ENCODE results near the gene MAD1L1.

The MAD1L1 gene

GRCh38 chr7:2055956-2056355, 176.8 kb downstream of the MAD1L1 start:
- in situ Hi-C loops (cut with HindIII; ENCODE audit: low sequenced_read_pairs), result no loop called here
- H3K4me3 ChIP-seq (ENCODE audit: low read depth, low read length), result no peak overlapping the region
- no peak for TF ChIP-seq CTCF (IDR thresholded peaks at IDR 0.05; ENCODE audit: low read depth, low read length)
- no peak for DNase-seq (ENCODE audit: low read depth, low spot score)

- DNase-seq (ENCODE audit: low read depth, low spot score), result no peak
- TF ChIP-seq CTCF (IDR thresholded peaks at IDR 0.05; ENCODE audit: low read depth, low read length), result no peak
- in situ Hi-C loops (cut with HindIII; ENCODE audit: low sequenced_read_pairs), result no loop called here
- no peak overlapping the region for H3K4me3 ChIP-seq (ENCODE audit: low read depth, low read length)
Measured at GRCh38 chr7:2054927-2055326, 177.8 kb downstream of the MAD1L1 start.

GRCh38 chr7:2053395-2053794, 179.3 kb downstream of the MAD1L1 start:
- no peak for DNase-seq (ENCODE audit: low read depth, low spot score)
- no peak overlapping the region for H3K4me3 ChIP-seq (ENCODE audit: low read depth, low read length)
- in situ Hi-C loops (cut with HindIII; ENCODE audit: low sequenced_read_pairs), result no loop called here
- TF ChIP-seq CTCF (IDR thresholded peaks at IDR 0.05; ENCODE audit: low read depth, low read length), result no peak

- DNase-seq (ENCODE audit: low read depth, low spot score), result no peak
- H3K4me3 ChIP-seq (ENCODE audit: low read depth, low read length), result no peak overlapping the region
- in situ Hi-C loops (cut with HindIII; ENCODE audit: low sequenced_read_pairs), result no loop called here
- no peak for TF ChIP-seq CTCF (IDR thresholded peaks at IDR 0.05; ENCODE audit: low read depth, low read length)
Measured at GRCh38 chr7:2052657-2053048, 180.1 kb downstream of the MAD1L1 start.

- H3K4me3 ChIP-seq (ENCODE audit: low read depth, low read length), result no peak overlapping the region
- in situ Hi-C loops (cut with HindIII; ENCODE audit: low sequenced_read_pairs), result no loop called here
- no peak for TF ChIP-seq CTCF (IDR thresholded peaks at IDR 0.05; ENCODE audit: low read depth, low read length)
- DNase-seq (ENCODE audit: low read depth, low spot score), result no peak
Measured at GRCh38 chr7:2051707-2052656, 180.8 kb downstream of the MAD1L1 start.

GRCh38 chr7:2050511-2050866, 182.3 kb downstream of the MAD1L1 start:
- in situ Hi-C loops (cut with HindIII; ENCODE audit: low sequenced_read_pairs), result no loop called here
- H3K4me3 ChIP-seq (ENCODE audit: low read depth, low read length), result no peak overlapping the region
- no peak for TF ChIP-seq CTCF (IDR thresholded peaks at IDR 0.05; ENCODE audit: low read depth, low read length)
- no peak for DNase-seq (ENCODE audit: low read depth, low spot score)
